HG03045 (cell line): ENCODE results near the gene SHANK1.

Source experiments
- ATAC-seq: cut with Tn5 transposase; IDR thresholded peaks from one replicate; pipeline ENCODE4 v1.9.1; 2021; ENCODE audit warnings: mild to moderate bottlenecking, moderate library complexity; ENCODE audit not compliant: unreplicated experiment

SHANK1 gene

DNA sequence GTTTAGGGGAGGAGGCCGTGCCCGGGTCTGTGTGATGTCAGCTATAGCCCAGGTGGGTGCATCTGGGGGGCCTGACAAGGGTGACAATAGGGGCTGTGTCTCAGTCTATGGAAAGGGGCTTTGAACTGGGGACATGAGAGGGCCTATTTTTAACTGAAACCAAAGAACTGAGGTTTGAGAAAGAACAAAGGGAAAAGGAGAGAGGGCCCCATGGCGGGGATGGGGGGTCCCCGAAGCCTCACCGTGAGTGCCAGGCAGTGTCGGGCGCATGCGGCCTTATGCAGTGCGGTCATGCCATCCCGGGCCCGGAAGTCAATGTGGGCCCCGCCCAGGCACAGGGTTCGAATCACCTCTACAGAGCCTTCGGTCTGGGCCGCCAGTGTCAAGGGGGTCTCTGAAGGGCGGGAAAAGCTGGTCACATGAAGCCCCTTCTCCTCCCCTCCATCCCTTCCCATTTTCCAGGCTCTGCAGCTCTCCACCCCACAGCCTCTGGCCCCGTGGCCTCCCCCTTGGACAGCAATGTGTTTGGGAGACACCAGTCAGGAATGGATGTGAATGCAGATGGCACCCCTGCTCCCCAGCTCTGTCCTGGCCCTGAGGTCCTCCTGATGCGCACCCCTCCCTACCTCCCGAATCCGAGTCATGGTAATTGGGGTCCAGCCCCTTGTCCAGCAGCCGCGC, 5.9 kb downstream of the SHANK1 start:
- ATAC-seq, result no peak

DNA sequence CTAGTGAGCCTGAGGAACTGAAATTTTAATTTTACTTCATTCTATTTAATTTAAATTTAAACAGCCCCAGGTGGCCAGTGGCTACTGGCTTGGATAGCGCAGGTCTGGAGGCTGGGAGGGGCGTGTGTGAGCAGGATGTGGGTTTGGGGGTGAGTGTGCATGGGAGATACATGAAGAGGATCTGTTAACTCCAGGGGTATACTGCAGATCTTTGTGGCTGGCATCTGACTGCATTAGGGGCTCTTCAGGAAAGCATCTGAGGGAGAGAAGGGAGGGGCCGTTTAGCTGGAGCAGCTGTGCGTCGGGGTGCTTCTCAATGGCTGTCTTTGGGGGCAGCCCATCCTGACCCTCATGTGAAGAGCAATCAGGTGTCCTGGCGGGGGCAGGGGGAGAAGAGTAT, 6.8 kb downstream of the SHANK1 start:
- ATAC-seq, result no peak

DNA sequence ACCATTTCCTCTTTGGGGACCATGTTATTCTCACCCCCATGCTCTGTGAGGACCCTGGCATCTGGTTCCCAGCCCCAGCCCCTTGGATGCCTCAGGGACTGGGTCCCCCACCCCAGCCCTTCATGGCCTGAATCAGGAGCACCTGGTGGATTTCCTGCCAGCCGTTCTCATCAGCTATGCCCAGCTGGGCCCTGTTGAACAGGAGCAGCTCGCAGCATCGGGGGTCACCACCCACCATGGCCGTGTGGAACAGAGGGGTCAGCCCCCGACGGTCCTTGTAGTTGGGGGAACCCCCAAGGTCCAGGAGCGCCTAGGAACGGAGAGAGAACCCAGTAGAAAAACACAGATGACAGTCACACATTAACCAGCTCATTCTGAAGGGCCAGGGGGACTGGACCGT, 7.8 kb downstream of the SHANK1 start:
- ATAC-seq, result no peak

DNA sequence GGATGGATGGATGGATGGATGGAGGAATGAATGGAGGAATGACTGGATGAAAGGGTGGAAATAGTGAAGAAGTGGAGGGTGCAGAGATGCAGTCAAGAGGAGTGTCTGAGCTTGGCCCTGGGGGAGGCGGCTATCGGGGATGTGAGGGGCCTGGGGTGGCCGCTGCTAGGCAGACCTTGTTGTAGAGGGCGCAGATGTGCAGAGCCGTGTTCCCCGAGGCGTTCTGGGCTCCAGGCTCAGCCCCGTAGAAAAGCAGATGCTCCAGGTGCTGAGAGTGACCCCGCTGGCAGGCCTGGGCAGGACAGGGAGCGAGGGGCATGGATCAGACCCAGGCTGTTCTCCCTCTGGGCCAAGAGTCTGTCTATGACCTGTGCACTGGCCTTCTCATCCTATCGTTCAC, 8.4 kb downstream of the SHANK1 start:
- no peak for ATAC-seq

DNA sequence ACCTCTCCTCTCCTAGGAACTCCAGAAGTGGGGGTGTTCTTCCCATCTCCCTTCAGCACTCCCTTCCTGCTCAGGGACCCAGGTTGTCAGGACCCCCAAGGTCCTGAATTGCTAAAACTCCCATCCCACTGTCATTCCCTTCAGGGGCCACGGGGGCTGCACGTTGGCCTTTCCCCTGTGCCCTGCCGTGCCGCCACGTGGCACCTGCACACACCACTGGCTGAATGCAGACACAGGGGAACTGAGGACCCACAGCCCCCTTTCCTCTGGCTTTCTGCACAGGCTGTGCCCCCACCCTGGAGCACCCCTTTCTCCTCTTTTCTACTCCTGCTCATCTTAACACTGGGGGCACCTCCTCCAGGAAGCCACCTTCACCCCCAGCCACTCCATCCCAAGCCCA, 9.0 kb downstream of the SHANK1 start:
- ATAC-seq, result no peak

DNA sequence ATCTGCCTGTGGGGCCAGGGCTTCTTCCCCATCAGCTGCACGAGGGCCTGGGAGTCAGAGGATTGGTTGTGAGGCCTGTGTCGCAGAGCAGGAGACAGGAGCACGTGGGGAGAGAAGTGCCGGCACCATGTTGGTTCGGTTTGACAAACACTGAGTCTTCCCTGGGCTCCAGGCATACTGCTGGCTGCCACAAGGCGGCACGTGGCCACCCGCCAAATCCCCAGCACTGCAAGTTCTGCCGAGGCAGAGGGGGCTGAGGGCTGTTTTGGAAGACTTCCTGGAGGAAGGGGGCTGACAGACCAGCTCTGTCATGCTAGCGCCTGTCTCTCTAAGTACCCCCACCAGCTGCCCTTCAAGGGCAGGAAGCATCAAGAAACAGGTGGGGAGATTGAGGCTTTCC, 9.5 kb downstream of the SHANK1 start:
- no peak for ATAC-seq

DNA sequence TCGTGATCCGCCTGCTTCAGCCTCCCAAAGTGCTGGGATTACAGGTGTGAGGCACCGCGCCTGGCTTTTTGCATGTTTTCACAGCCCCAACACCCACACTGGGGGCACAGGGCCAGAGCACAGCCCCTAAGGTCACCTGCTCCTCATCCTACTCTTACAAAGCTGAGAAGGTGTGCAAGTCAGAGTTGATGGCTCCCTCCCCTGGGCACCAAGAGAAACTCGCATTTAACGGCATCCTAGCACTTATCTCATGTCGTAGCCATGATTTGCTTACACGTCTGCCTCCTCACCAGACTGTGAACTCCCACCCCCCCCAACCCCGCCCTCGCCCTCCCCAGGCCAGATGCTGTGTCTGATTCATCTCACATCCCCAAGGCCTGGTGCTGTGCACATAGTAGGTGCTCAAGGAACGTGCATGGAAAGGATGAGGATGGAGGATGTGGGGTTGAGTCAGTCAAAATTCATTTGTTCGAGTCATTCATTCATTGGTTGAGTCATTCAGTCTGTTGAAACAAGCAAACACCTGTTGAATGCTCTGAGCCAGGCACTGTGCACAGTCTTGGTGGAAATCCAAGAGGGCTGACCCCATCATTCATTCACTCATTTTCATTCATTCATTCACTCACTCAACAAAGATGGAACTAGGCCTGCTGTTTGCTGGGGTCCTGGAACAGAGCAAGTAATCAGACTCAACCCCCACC, 11.3 kb downstream of the SHANK1 start:
- ATAC-seq, result no peak

DNA sequence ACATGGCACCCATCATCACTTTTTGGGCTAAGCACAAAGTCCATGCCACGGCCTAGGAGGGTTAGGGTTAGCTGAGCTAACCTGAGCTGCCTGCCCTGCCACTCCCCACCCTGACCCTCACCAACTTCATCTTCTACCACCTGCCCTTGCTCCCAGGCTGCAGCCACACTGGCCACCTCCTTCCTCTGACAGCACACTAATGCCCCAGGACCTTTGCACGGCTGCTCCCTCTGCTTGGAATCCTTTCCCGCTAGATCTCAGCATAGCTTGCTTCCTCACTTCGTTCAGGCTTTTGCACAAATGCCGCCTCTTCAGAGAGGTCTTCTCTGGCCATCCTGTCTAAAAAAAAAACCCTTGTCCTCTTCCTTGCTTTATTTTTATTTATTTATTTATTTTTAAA, 13.2 kb downstream of the SHANK1 start:
- no peak for ATAC-seq

DNA sequence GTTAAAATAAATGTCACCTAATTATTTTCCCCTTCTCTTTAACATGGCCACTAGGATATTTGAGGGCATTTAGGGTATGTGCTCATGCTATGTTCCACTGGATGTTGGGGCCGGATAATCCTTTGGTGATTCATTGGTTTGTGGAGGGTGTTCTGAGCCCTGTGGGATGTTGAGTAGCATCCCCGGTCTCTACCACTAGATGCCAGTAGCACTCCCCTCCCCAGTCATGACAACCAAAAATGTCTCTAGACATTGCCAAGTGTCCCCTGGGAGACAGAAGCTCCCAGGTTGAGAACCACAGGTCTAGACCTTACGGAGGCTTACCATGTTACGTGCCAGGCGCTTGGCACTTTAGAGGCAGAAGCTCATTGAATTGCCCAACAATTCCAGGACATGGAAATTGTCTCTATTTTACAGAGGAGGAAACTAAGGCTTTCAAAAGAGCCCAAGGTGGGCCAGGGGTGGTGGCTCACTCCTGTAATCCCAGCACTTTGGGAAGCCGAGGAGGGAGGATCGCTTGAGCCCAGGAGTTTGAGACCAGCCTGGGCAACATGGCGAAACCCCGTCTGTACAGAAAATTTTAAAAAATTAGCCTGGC, 14.1 kb downstream of the SHANK1 start:
- no peak for ATAC-seq

DNA sequence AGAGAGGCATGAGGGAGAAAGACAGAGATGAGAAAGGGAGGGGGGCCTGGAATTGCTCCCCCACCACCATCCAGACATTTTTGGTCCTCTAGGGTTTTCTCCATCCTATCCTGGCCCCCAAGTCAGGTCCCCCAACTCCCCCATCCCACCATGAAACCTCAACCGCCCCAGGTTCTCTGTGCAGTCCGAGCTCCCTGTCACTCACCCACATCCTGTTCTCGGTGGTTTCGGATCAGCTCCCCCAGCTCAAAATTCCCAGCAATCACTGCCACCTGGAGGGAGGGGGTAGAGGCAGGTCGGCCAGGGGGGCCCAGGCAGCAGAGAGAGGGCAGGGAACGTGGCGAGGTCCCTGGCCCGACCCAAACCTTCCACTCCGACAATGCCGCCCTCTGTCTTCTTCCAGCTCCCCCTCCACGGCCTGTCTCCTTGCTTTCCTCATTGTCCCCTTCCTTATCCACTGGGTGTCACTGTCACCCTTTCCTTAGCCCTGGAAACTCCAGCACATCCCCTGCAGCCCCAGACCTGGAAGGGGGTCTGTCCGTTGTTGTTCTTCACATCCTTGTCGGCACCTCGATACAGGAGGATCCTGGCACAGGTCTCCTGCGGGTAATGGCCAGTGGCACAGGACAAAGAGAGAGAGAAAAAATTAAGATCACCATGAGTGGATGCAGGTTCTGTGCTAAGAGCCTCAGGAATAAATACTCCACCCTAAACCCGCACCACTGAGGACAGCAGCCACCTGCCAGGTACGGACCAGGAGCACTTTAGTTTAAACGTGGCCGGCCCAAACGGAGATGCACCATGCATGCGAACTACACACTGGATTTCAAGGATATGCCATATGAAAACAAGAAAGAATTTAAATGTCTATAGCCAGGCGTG, 15.4 kb downstream of the SHANK1 start:
- no peak for ATAC-seq

DNA sequence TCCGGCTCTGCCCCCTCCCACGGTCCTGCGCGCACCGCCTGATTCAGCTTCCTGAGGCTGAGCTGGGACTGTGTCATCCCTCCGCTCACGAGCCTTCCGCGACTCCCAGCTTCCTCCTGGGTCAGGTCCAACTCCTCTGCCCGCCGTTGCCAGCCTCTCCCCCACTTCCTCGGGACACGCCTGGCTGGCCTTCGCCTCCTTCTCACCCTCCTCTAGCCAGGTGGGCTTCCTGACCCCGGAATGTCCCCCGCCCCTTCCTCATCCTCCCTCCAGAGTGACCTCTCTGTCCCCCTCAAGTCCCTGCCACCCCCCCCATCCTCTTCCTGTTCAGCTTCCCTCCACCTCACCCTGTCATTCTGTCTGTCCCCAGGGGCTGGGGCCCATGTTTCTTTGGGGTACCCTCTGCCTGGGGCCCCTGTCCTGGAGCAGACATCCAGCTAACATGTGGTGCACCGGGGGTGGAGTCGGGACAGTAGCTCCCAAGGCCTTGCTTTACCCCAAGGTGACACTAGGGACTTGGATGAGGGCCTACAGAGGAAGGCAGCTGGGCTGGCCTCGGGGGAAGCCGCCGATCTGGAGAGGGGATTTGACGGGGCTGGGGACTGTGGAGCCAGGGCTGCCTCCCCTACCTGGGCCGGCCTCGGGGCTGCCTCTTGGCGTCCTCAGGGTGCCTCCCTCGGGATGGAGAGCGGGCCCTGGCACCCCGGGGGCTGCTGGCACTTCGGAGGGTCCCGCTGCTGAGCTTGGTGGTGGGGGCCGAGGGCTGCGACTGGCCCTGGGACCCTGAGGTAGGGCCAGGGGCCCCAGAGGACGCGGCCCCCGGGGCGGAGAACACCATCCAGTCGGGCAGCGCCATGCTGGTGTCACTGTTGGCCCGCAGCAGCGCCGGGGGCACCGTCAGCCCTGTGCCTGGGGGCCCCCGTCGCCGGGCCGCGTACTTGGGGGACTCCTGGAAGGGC, 16.5 kb downstream of the SHANK1 start:
- no peak for ATAC-seq

DNA sequence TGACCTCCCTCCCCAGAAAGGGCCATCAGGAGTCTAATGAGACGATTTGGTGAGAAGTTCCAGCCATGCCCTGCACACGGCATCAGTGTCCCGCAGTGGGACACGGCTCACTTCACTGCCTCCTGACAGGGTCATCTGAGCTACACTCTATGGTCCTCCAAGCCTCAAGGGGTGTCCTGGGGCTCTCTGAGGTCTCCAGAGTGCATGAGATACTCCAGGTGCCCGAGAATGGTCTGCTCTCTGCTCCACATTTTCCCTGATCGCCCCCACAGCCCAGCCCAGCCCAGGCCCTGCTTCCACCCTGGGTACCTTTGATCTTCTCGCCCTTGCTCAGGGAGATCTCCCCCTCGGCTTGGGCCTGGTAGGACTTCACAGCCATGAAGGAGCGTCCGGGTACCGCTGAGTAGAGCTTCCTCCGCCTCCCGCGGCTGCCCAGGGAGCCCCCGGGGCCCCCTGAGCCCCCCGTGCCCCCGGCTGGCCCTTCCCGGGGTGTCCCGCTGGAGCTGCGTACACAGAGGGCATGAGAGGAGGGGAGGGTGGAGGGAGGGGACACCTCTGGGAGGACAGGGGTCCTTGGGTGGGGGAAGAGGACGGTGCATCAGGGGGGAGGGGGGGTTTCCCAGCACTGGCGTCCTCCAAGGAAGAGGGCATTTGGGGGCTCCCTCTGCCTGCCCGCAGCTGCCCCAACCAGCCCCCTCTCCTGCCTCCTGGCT, 17.3 kb downstream of the SHANK1 start:
- no peak for ATAC-seq

DNA sequence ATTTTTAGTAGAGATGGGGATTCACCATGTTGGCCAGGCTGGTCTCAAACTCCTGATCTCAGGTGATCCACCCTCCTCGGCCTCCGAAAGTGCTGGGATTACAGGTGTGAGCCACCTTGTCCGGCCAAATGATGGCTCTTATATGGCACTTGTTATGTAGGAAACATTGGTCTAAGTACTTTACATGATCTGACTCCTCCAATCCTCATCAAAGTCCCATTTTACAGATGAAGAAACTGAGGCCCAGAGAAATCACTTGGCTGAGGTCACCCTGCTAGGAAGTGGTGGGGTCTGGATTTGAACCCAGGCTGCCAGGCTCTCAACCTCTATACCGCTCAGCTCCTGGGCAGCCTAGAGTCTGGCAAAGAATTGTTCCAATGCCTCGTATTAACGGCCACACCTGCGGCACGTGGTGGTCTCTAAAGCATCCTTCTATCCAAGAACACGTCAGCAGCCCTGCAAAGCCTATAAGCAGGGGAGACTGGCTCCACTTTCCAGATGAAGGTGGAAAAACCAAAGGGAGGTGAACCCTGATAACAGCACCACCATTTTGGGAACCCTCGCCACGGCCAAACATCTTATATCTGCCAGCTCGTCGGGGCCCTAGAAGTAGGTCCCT, 18.1 kb downstream of the SHANK1 start:
- no peak for ATAC-seq

DNA sequence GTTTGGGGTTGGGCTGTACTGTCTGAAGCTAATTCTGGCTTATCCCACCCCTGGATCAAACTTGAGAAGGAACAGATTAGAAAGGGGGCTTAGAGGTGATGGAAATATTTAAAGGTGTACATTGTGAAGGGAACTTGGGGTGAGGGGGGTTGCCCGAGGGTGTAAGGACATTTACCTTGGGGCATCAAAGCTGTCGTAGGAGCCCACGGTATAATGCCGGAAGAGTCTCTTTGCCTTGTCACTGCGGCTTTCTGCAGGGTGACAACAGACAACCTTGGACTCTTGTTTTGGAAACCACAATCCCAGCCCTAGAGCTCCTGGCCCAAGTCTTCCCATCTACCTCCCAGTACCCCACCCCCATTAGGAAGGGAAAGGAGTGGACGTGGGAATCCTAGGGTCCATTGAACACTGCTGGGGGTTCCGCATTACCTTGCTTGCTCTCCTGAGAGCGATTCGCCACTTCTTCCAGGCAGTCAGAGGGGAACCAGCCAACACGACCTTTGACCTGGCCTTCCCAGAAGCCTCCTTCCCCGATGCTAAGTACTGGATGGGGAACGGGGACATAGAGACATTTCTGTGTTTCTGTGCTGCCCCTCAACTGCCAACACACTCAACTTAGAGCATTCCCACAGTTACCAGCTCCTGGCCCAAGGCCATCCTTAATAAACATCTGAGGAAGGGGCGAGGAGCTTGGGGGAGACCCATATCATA, 22.0 kb downstream of the SHANK1 start:
- no peak for ATAC-seq

DNA sequence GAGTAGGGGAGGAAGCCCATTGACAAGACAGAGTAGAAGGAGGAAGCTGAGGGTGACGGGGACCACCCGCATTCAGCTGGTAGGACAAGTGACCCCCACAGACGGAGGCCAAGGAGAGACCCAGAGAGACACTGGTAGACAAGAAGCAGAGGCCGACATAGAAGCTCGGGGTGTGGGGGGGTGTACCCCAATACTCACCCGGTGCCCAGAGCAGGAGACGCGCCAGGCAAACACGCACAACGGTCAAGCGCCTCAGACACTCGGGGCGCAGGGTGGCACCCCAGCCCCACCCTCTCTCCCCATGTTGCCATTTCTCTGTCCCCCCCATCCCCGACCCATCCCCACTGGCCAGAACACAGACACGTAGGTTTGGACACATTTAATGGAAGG, 23.5 kb downstream of the SHANK1 start:
- ATAC-seq, result no peak

DNA sequence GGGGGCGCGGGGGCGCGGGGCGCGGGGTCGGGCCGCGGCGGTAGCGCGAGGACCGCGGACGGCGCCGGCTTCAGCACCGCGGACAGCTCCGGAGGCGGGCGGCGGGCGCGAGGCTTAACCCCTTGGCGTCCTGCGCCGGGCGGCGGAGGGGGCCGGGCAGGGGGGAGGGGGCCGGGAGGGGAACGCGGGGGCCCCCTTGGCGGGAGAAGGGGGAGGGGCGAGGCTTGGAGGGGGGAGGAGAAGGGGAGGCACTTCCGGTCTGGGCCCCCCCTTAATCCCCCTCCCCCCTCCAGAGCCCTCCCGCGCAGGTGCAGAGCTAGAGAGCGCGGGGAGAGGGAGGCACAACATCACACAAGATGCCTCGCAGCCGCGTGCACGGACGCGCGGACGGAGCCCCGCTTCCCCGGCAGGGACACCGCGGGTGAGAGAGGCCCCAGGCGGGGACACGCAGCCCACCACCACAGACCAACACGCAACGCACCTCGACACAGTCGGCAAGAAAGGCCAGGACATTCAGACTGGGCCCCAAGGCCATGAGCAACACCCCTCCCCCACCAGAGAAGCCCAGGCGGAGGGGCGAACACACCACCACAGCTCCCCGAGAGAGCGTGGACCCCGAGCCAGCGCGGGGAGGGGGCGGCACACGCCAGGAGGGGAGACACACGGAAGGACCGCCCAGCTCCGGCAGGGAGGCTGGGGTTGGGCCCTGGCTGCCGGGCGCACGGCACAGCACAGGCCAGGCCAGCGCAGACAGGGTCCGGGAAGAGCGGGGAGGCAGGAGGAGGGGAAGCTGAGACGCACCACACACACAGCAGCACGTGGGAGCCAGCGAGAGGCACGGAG, 24.1 kb downstream of the SHANK1 start:
- no peak for ATAC-seq

DNA sequence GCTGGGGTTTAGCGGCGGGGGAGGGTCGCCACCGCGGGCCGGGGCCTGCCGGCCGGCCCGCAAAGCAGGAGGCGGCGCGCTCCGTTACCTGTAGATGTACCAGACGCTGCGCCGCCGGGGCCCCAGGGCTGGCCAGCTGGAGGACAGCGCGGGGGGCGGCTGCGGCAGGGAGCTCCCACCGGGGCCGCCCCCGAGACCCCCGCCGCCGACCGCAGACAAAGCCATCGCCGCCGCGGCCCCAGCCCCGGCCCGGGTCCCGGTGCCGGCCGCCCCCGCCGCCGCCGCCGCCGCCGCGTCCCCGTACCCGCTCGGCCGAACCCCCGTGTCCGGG, 24.8 kb downstream of the SHANK1 start:
- no peak for ATAC-seq
